Aorta (tissue), 5 donors: ENCODE measurements around the gene TMPRSS9. TPM values are rescaled to one million over a fixed set of nuclear protein-coding genes. Genes with fewer than 3 reads are reported as not detected.
A peak's percentile ranks its signal among the peaks of the same experiment; 100 is the strongest.

Experiments used
- ATAC-seq: fragments of 200-7000 bp; cut with Tn5 transposase; one replicate; pipeline ENCODE4 v1.9.1; 2022; ENCODE audit warnings: moderate library complexity; ENCODE audit not compliant: low FRiP score
- DNase-seq, 2 donors: peaks; one replicate each; pipeline ENCODE4 v3.0.0-alpha.2; 2020
- H3K27ac ChIP-seq, 2 donors: one replicate each; pipeline ENCODE4 v1.5.1; 2013; ENCODE audit warnings: low read length in 2 of 2, mild to moderate bottlenecking in 2 of 2, moderate library complexity in 2 of 2, control low read depth in 1 of 2, inconsistent platforms in 1 of 2, low read depth in 1 of 2
- H3K27me3 ChIP-seq, 2 donors: one replicate each; pipeline ENCODE4 v1.6.1; 2013; ENCODE audit warnings: control low read depth in 1 of 2, low read length in 1 of 2, mild to moderate bottlenecking in 1 of 2, moderate library complexity in 1 of 2; ENCODE audit not compliant: insufficient read depth in 2 of 2, control insufficient read depth in 1 of 2
- H3K36me3 ChIP-seq, 2 donors: one replicate each; pipeline ENCODE4 v1.6.1; 2013; ENCODE audit warnings: control low read depth in 1 of 2, low read length in 1 of 2, mild to moderate bottlenecking in 1 of 2; ENCODE audit not compliant: insufficient read depth in 2 of 2, control insufficient read depth in 1 of 2
- H3K4me1 ChIP-seq, 2 donors: one replicate each; pipeline ENCODE4 v1.6.1; 2013; ENCODE audit warnings: low read length in 2 of 2, control low read depth in 1 of 2, mild to moderate bottlenecking in 1 of 2, moderate library complexity in 1 of 2; ENCODE audit not compliant: insufficient read depth in 2 of 2, control insufficient read depth in 1 of 2
- H3K4me3 ChIP-seq, 2 donors: one replicate each; pipeline ENCODE4 v1.5.1; 2013; ENCODE audit warnings: low read length in 2 of 2, control low read depth in 1 of 2, mild to moderate bottlenecking in 1 of 2
- H3K9me3 ChIP-seq: one replicate; pipeline ENCODE4 v1.6.1; 2013; ENCODE audit warnings: mild to moderate bottlenecking, low read length; ENCODE audit not compliant: control insufficient read depth
- WGBS, 2 donors: extraction: QIAGEN DNeasy Blood & Tissue Kit; methylation state at CpG; one replicate each; pipeline ENCODE4 v1.1.7; 2013; 5-methylcytosine and 5-hydroxymethylcytosine counted together
- intact Hi-C, 2 donors: fragments of 100-400 bp; cut with DNase I; formaldehyde crosslinking; loops; one replicate each; pipeline versions ENCODE4 v1.14.2 to v1.15.0; 2022
- polyA plus RNA-seq, 2 donors: library from polyadenylated mRNA; stranded (reverse); fragments of 200-250 nt; gene quantifications; one replicate each; pipeline ENCODE4 v1.2.3, GENCODE V29; 2013
- total RNA-seq, 2 donors: library from RNA; stranded (reverse); fragmentation: NEBNext Ultra II Directional; extraction: Animal tissue kit (Norgen Biotek cat#: 25700); gene quantifications; one replicate each; pipeline ENCODE4 v1.2.1, GENCODE V29; 2021
- donor health status: healthy with polysubstance abuse.
- donor health status: Bipolar disorder and iron deficiency.
- donor health status: DM: no; HTN: no; CAD: no.
- donor health status: DM: no; HTN: no; CAD: no.
- donor health status: DM: yes; HTN: yes; CAD: no.

TMPRSS9 gene
- total and polyA plus RNA-seq, 4 donors = 0.23 to 0.27 TPM; not detected in 2

GRCh38 chr19:2449019-2449418 lies 89.0 kb downstream of the TMPRSS9 start:
- H3K9me3 ChIP-seq = no peaks in the 10 kb centered on the region
- intact Hi-C loops = no loop called here
- no peak for ATAC-seq
- no peaks in the 10 kb centered on the region for H3K27me3 ChIP-seq
- no peaks in the 10 kb centered on the region for H3K36me3 ChIP-seq
- H3K27ac ChIP-seq = no peak overlapping the region
- no peak overlapping the region for H3K4me3 ChIP-seq
- H3K4me1 ChIP-seq = no peaks in the 10 kb centered on the region
- DNase-seq = peak in 1 of 2 donors; percentile 25
- WGBS, 2 donors = 97% methylated on average over 11 of the region's 11 CpGs

DNA sequence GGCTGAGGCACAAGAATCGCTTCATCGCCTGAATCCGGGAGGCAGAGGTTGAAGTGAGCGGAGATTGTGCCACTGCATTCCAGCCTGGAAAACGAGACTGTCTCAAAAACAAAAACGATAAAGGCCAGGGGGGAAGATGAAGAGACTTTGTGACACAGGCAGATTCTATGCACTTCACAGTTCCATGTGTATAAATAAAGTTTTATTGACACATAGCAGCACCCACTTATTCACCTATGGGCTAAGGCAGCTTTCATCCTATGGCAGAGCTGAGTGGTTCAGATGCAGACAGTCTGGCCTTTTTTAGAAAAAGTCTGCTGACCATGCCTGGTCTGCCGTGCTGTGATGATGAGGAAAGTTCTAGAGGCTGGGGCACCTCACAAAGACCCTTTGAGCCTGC lies 91.1 kb downstream of the TMPRSS9 start:
- intact Hi-C loops = no loop called here
- no peak overlapping the region for H3K27ac ChIP-seq
- ATAC-seq (no peak), DNase-seq (no peak)
- no peaks in the 10 kb centered on the region for H3K36me3 ChIP-seq
- no peaks in the 10 kb centered on the region for H3K27me3 ChIP-seq
- no peak overlapping the region for H3K4me3 ChIP-seq
- H3K4me1 ChIP-seq = no peaks in the 10 kb centered on the region
- H3K9me3 ChIP-seq = no peaks in the 10 kb centered on the region
- WGBS, 2 donors = 91 to 93% methylated on average over 7 of the region's 7 CpGs

GRCh38 chr19:2451741-2452140 lies 91.7 kb downstream of the TMPRSS9 start:
- H3K27ac ChIP-seq = no peak overlapping the region
- H3K27me3 ChIP-seq = no peaks in the 10 kb centered on the region
- intact Hi-C loops = no loop called here
- 94 to 95% methylated on average over 18 of the region's 18 CpGs for WGBS, 2 donors
- ATAC-seq = no peak
- no peaks in the 10 kb centered on the region for H3K4me1 ChIP-seq
- H3K36me3 ChIP-seq = no peaks in the 10 kb centered on the region
- H3K4me3 ChIP-seq = no peak overlapping the region
- no peaks in the 10 kb centered on the region for H3K9me3 ChIP-seq
- DNase-seq = peak in 1 of 2 donors; percentile 42

DNA sequence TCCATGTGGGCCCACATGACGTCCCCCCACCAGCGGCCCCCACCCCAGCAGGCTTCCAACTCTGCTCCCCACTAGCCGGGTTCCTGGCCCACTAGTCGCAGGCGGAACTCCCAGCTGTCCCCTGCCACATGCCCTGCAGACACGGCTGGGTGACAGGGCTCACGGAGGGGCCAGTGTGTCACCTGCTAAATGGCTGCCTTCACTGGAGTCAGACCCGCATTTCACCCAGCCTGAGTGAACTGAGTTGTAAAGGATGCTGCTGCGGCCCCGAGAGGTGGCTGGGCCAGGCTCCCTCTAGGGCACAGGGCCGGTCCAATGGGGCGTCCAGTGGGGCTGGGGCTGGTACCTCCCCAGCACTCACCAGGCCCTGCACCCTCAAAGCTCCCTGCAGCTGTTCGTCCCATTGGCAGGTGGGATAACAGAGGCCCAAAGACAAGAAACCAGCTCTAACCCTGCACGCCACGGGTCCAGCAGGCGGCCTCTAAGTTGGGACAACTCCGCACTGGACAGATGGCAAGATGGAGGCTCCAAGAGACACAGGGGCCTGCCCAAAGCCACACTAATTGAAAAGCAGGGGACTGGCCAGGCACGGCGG lies 93.5 kb downstream of the TMPRSS9 start:
- WGBS, 2 donors = 88 to 90% methylated on average over 19 of the region's 19 CpGs
- Histone ChIP-seq H3K36me3 (no peaks in the 10 kb centered on the region), H3K27ac (no peak overlapping the region), H3K4me1 (no peaks in the 10 kb centered on the region), H3K4me3 (no peak overlapping the region), H3K27me3 (no peaks in the 10 kb centered on the region), H3K9me3 (no peaks in the 10 kb centered on the region)
- DNase-seq (peak in 1 of 2 donors; percentile 40), ATAC-seq (no peak)
- intact Hi-C loops = no loop called here

- DNase-seq (peak in 1 of 2 donors; percentile 21), ATAC-seq (no peak)
- Histone ChIP-seq H3K4me3 (no peak overlapping the region), H3K27me3 (no peaks in the 10 kb centered on the region), H3K4me1 (no peaks in the 10 kb centered on the region), H3K27ac (no peak overlapping the region), H3K9me3 (no peaks in the 10 kb centered on the region), H3K36me3 (no peaks in the 10 kb centered on the region)
- WGBS, 2 donors = 93% methylated on average over 19 of the region's 19 CpGs
- intact Hi-C loops = no loop called here
Measured at GRCh38 chr19:2454199-2454961, 94.3 kb downstream of the TMPRSS9 start.

DNA sequence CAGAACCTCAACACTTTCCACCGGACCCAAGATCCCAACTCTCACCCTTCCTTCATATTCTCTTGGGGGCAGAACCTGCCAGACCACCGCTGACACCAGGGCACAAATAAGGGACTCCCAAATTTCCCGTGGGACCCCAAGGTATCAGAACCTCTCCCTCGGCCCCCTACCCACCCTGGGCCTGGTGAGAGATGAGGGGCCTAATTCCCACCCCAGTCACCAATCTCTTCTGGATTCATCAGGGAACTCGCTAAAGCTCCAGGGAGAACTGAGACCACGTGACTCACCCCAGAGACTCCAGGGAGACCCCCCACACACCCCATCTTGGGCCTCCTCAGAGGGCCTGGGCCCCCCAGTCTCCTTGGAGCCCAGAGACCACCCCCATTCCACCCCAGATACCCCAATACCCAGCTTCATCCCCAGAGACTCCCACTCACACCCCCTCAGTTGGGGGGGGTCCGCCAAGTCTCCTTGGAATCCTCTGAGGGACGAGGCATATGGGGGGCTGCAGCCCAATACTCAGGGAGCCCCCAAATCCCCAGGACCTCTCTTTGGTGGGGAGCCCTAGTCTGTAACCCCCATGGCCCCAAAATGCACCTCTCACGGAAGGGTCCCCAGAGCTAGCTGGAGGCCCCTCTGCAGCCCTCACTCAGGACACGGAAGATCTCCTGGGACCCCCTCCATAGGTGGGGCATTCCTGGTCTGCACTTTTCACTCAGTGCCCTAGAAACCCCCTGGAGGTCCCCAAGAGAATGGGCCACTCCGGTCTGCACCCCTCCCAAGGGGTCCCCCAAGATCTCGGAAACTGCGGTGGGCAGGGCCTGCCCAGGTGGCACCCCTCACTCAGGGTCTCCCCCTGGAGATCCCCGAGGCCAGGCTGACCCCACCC lies 95.1 kb downstream of the TMPRSS9 start:
- intact Hi-C loops = no loop called here
- DNase-seq = peak in 1 of 2 donors; percentile 41
- no peaks in the 10 kb centered on the region for H3K27me3 ChIP-seq
- no peaks in the 10 kb centered on the region for H3K36me3 ChIP-seq
- H3K9me3 ChIP-seq = no peaks in the 10 kb centered on the region
- H3K4me3 ChIP-seq = no peak overlapping the region
- 66 to 71% methylated on average over 14 of the region's 14 CpGs for WGBS, 2 donors
- no peak overlapping the region for H3K27ac ChIP-seq
- H3K4me1 ChIP-seq = no peaks in the 10 kb centered on the region
- ATAC-seq = no peak

GRCh38 chr19:2455851-2456570 lies 95.9 kb downstream of the TMPRSS9 start:
- Histone ChIP-seq H3K4me3 (peak overlapping the region; percentile 75 to 93), H3K9me3 (no peaks in the 10 kb centered on the region), H3K4me1 (no peaks in the 10 kb centered on the region), H3K27ac (no peak overlapping the region), H3K27me3 (no peaks in the 10 kb centered on the region), H3K36me3 (no peaks in the 10 kb centered on the region)
- peak; percentile 17 for ATAC-seq
- DNase-seq = peak in 1 of 2 donors; percentile 59
- intact Hi-C loops = no loop called here
- 1% methylated on average over 56 to 62 of the region's 62 CpGs for WGBS, 2 donors

DNA sequence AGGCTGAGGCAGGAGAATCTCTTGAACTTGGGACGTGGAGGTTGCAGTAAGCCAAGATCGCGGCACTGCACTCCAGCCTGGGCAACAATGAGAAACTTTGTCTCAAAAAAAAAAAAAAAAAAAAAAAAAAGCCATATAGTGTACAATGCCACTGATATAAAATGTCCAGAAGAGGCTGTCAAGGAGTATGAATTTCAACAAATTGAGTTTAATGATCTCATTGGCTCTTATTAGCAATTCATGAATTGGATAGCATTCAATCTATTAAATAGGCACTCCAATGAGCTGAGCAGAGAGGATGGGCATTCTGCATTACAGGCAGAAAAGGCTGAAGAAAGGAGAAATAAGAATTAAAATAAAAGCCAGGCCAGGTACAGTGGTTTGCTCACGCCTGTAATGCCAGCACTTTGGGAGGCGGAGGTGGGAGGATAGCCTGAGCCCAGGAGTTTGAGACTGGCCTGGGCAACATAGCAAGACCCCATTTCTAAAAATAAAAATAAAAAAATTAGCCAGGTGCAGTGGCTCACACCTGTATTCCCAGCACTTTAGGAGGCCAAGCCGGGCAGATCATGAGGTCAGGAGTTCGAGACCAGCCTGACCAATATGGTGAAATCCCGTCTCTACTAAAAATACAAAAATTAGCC lies 97.5 kb downstream of the TMPRSS9 start:
- DNase-seq (peak in 1 of 2 donors; percentile 35), ATAC-seq (no peak)
- H3K36me3 ChIP-seq = no peaks in the 10 kb centered on the region
- intact Hi-C loops = no loop called here
- H3K27ac ChIP-seq = no peak overlapping the region
- H3K4me3 ChIP-seq = no peak overlapping the region
- no peaks in the 10 kb centered on the region for H3K27me3 ChIP-seq
- WGBS, 2 donors = 87 to 90% methylated on average over 8 of the region's 8 CpGs
- no peaks in the 10 kb centered on the region for H3K4me1 ChIP-seq
- H3K9me3 ChIP-seq = no peaks in the 10 kb centered on the region
